KOPT-K1 (cell line): Measurements from ENCODE around the gene CAPN8.

ENCODE experiments used
- H3K27ac ChIP-seq: fragments of 200-600 bp; sonication (generic); 2 replicates; pipeline ENCODE4 v1.5.1; 2016; ENCODE audit warnings: antibody characterized with exemption, mild to moderate bottlenecking, low read depth, low read length; ENCODE audit not compliant: poor library complexity, severe bottlenecking
- H3K36me3 ChIP-seq: fragments of 200-600 bp; sonication (generic); 2 replicates; pipeline ENCODE4 v1.5.1; 2017; ENCODE audit warnings: antibody characterized with exemption, mild to moderate bottlenecking, low read length, moderate library complexity; ENCODE audit not compliant: insufficient read depth
- H3K9me3 ChIP-seq: fragments of 200-600 bp; sonication (generic); 2 replicates; pipeline ENCODE4 v1.5.1; 2017; ENCODE audit warnings: antibody characterized with exemption, low read length, mild to moderate bottlenecking; ENCODE audit not compliant: insufficient read depth, poor library complexity, severe bottlenecking

The CAPN8 gene

GRCh38 chr1:223515926-223516325 is 149.6 kb downstream of the CAPN8 start:
- Histone ChIP-seq H3K9me3 (peaks cover 3% of the 10 kb centered on the region), H3K27ac (peak overlapping the region; percentile 54), H3K36me3 (no peaks in the 10 kb centered on the region)

DNA sequence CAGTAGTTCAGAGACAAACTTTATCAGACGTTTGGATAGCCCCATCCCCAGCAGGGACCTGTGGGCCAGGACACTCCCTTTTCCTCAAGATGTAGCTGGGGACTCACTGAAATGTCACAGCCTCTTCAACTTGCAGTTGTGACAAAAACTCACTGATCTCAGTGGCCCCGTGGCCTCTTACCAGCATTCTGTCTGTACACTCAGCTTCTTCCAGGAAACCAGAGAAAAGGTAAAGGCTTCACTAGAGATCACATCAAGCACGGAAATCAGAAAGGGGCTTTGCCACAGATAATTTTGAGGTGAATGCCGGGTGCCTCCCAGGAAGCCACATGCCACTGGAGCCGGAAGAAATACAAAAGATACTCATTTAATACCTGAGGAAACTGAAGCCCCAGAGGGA is 150.1 kb downstream of the CAPN8 start:
- Histone ChIP-seq H3K36me3 (no peaks in the 10 kb centered on the region), H3K27ac (peak overlapping the region; percentile 54), H3K9me3 (peaks cover 3% of the 10 kb centered on the region)

GRCh38 chr1:223514644-223515043 is 150.9 kb downstream of the CAPN8 start:
- Histone ChIP-seq H3K9me3 (peaks cover 3% of the 10 kb centered on the region), H3K36me3 (no peaks in the 10 kb centered on the region), H3K27ac (peak overlapping the region; percentile 54)

GRCh38 chr1:223513309-223513708 is 152.2 kb downstream of the CAPN8 start:
- Histone ChIP-seq H3K27ac (no peak overlapping the region), H3K9me3 (peaks cover 3% of the 10 kb centered on the region), H3K36me3 (no peaks in the 10 kb centered on the region)

GRCh38 chr1:223512057-223512456 is 153.4 kb downstream of the CAPN8 start:
- H3K9me3 ChIP-seq = peaks cover 3% of the 10 kb centered on the region
- no peaks in the 10 kb centered on the region for H3K36me3 ChIP-seq
- no peak overlapping the region for H3K27ac ChIP-seq

GRCh38 chr1:223508796-223509195 is 156.7 kb downstream of the CAPN8 start:
- H3K36me3 ChIP-seq = no peaks in the 10 kb centered on the region
- H3K9me3 ChIP-seq = peaks cover 3% of the 10 kb centered on the region
- no peak overlapping the region for H3K27ac ChIP-seq

- Histone ChIP-seq H3K27ac (no peak overlapping the region), H3K9me3 (no peaks in the 10 kb centered on the region), H3K36me3 (no peaks in the 10 kb centered on the region)
Observed at GRCh38 chr1:223504741-223505140, 160.8 kb downstream of the CAPN8 start.

DNA sequence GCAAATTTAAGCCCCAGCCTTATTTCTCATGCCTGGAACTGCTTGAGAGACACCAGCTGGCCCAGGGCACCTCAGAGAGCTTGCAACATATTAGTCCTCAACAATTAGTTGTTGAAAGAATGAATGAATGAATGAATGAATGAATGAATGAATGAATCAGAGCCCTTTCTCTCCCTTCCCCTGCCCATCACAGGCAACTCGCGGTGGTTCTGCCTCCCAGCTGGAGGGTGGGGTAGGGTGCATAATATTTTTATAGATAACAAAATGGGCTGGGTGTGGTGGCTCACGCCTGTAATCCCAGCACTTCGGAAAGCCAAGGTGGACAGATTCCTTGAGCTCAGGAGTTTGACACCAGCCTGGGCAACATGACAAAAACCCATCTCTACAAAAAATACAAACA is 162.2 kb downstream of the CAPN8 start:
- Histone ChIP-seq H3K9me3 (no peaks in the 10 kb centered on the region), H3K27ac (no peak overlapping the region), H3K36me3 (no peaks in the 10 kb centered on the region)

GRCh38 chr1:223500560-223501425 is 164.7 kb downstream of the CAPN8 start:
- Histone ChIP-seq H3K36me3 (no peaks in the 10 kb centered on the region), H3K9me3 (no peaks in the 10 kb centered on the region), H3K27ac (no peak overlapping the region)

GRCh38 chr1:223496883-223497282 is 168.6 kb downstream of the CAPN8 start:
- Histone ChIP-seq H3K9me3 (no peaks in the 10 kb centered on the region), H3K36me3 (no peaks in the 10 kb centered on the region), H3K27ac (no peak overlapping the region)

DNA sequence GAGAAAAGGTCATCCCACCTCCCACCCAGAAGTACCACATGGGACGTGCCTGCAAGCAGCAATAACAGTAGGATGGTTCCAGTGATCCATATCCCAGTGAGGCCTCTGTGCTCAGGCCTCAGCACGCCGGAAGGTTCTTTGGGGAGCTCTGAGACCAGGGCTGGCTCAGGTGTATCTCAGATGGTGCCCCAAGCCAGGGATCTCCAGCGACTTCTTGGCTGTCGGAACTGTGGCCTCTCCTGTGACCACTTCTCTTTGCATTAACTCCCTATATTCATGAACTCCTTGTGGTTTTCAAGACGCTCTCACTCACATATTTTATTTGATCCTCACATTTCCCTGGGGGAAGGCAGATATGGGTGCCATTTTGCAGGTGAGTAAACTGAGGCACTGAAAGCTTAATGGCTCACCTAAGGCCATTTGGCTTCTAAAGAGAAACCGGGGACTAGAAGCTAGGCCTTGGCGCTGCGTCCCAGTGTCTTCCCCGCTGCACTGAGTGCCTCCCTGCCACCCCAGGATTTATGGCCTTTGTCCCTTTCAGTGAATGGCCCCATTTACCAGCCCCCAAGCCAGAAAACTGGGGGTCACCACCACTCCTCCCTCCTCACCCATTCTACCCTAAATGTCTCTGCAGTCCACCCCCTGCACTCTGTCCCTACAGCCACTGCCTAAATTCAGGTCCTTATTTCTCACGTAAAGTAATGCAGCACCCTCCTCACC is 170.4 kb downstream of the CAPN8 start:
- no peaks in the 10 kb centered on the region for H3K9me3 ChIP-seq
- H3K27ac ChIP-seq = no peak overlapping the region
- no peaks in the 10 kb centered on the region for H3K36me3 ChIP-seq

- H3K27ac ChIP-seq = no peak overlapping the region
- H3K36me3 ChIP-seq = no peaks in the 10 kb centered on the region
- no peaks in the 10 kb centered on the region for H3K9me3 ChIP-seq
Observed at GRCh38 chr1:223492044-223492443, 173.5 kb downstream of the CAPN8 start.
